ENCODE data around the gene LRRC26. TPM values are rescaled to one million over a fixed set of nuclear protein-coding genes. Genes with fewer than 3 reads are reported as not detected.

LRRC26 gene
- total and polyA plus RNA-seq, 2 of the 13 experiments (the other 11 are each of a cell fraction or from before 2014, with no cell fraction given), result not detected

DNA sequence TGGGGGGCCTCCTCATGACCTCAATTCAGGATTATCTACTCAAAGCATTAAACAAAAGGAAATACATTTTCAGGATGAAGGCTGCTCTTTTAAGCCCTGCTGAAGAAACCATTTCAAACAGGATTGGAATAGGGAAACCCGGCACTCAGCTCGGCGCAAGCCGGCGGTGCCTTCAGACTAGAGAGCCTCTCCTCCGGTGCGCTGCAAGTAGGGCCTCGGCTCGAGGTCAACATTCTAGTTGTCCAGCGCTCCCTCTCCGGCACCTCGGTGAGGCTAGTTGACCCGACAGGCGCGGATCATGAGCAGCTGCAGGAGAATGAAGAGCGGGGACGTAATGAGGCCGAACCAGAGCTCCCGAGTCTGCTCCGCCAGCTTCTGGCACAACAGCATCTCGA lies 34.9 kb upstream of the LRRC26 start (continued):
- TF ChIP-seq, protein P1, sequence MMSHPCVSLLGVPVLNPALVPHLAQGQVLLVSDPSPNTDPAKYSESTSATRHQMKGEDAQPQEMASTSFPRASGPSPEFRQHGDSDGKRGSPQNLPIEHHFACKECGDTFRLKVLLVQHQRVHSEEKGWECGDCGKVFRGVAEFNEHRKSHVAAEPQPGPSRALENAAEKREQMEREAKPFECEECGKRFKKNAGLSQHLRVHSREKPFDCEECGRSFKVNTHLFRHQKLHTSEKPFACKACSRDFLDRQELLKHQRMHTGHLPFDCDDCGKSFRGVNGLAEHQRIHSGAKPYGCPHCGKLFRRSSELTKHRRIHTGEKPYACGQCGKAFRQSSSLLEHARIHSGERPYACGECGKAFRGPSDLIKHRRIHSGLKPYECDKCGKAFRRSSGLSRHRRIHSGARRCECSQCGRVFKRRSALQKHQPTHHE (CRISPR knock-in tag; IDR thresholded peaks at IDR 0.05; ENCODE audit: borderline replicate concordance), result no peak
- TF ChIP-seq, protein P2, sequence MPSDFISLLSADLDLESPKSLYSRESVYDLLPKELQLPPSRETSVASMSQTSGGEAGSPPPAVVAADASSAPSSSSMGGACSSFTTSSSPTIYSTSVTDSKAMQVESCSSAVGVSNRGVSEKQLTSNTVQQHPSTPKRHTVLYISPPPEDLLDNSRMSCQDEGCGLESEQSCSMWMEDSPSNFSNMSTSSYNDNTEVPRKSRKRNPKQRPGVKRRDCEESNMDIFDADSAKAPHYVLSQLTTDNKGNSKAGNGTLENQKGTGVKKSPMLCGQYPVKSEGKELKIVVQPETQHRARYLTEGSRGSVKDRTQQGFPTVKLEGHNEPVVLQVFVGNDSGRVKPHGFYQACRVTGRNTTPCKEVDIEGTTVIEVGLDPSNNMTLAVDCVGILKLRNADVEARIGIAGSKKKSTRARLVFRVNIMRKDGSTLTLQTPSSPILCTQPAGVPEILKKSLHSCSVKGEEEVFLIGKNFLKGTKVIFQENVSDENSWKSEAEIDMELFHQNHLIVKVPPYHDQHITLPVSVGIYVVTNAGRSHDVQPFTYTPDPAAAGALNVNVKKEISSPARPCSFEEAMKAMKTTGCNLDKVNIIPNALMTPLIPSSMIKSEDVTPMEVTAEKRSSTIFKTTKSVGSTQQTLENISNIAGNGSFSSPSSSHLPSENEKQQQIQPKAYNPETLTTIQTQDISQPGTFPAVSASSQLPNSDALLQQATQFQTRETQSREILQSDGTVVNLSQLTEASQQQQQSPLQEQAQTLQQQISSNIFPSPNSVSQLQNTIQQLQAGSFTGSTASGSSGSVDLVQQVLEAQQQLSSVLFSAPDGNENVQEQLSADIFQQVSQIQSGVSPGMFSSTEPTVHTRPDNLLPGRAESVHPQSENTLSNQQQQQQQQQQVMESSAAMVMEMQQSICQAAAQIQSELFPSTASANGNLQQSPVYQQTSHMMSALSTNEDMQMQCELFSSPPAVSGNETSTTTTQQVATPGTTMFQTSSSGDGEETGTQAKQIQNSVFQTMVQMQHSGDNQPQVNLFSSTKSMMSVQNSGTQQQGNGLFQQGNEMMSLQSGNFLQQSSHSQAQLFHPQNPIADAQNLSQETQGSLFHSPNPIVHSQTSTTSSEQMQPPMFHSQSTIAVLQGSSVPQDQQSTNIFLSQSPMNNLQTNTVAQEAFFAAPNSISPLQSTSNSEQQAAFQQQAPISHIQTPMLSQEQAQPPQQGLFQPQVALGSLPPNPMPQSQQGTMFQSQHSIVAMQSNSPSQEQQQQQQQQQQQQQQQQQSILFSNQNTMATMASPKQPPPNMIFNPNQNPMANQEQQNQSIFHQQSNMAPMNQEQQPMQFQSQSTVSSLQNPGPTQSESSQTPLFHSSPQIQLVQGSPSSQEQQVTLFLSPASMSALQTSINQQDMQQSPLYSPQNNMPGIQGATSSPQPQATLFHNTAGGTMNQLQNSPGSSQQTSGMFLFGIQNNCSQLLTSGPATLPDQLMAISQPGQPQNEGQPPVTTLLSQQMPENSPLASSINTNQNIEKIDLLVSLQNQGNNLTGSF (CRISPR knock-in tag; IDR thresholded peaks at IDR 0.05), result no peak
- TF ChIP-seq, protein P3, sequence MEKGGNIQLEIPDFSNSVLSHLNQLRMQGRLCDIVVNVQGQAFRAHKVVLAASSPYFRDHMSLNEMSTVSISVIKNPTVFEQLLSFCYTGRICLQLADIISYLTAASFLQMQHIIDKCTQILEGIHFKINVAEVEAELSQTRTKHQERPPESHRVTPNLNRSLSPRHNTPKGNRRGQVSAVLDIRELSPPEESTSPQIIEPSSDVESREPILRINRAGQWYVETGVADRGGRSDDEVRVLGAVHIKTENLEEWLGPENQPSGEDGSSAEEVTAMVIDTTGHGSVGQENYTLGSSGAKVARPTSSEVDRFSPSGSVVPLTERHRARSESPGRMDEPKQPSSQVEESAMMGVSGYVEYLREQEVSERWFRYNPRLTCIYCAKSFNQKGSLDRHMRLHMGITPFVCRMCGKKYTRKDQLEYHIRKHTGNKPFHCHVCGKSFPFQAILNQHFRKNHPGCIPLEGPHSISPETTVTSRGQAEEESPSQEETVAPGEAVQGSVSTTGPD (CRISPR knock-in tag; IDR thresholded peaks at IDR 0.05), result no peak
- no peak for TF ChIP-seq MAFG (CRISPR knock-in tag; IDR thresholded peaks at IDR 0.05)
- TF ChIP-seq ZNF20 (CRISPR knock-in tag; IDR thresholded peaks at IDR 0.05), result no peak

All from HepG2 (cell line).